ENCODE results near the gene MMP7.

DNA sequence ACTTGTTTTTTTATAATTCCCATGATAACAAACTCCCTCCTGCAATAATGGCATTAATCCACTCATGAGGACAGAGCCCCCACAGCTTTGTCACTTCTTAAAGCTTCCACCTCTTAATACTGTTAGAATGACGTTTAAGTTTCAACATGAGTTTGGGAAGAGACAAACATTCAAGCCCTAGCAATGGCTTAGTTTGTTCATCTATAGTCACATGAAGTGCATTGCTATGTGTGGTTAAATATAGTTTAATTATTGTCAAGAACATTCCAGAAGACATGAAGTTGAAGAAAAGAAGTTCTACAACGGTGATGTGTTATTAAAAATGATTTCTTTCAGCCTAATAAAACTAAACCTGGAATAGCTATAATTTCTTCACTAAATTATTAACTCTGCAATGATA, 30.6 kb downstream of the MMP7 start:
- TF ChIP-seq ZFX (IDR thresholded peaks at IDR 0.05) (no peak), CTCF (conservative IDR thresholded peaks at IDR 0.05) (no peak)

Data from C4-2B (cell line).